WTC11 (cell line): ENCODE data around the gene STK24. TPM values are rescaled to one million over a fixed set of nuclear protein-coding genes. Genes with fewer than 3 reads are reported as not detected.

Source experiments
- ATAC-seq: fragments of 200-7000 bp; cut with Tn5 transposase; 2 replicates; pipeline ENCODE4 v1.10.0; 2021; ENCODE audit warnings: mild to moderate bottlenecking, moderate library complexity
- CTCF ChIA-PET: fragments of 300-600 bp; sonication (Branson Sonifier 250); formaldehyde crosslinking; loops from one replicate; lab custom pipeline; 2021; ENCODE audit warnings: antibody characterized with exemption; lab: Charles Lee
- POLR2A ChIA-PET: fragments of 350-600 bp; sonication (Branson Sonifier 250); formaldehyde crosslinking; loops from one replicate; lab custom pipeline; 2021; ENCODE audit warnings: antibody characterized with exemption; lab: Charles Lee
- DNase-seq: peaks from one replicate; pipeline ENCODE4 v3.0.0; 2021; ENCODE audit warnings: low spot score
- H3K27ac Mint-ChIP-seq: 2 replicates; pipeline ENCODE4 v1.8.0; 2021; ENCODE audit warnings: mixed read lengths
- H3K27me3 Mint-ChIP-seq: 2 replicates; pipeline ENCODE4 v1.8.0; 2021; ENCODE audit warnings: low read depth, mild to moderate bottlenecking, moderate library complexity, mixed read lengths
- H3K36me3 Mint-ChIP-seq: 2 replicates; pipeline ENCODE4 v1.8.0; 2021; ENCODE audit warnings: mixed read lengths
- H3K4me1 Mint-ChIP-seq: 2 replicates; pipeline ENCODE4 v1.8.0; 2022; ENCODE audit warnings: mixed read lengths
- H3K4me3 Mint-ChIP-seq: 2 replicates; pipeline ENCODE4 v1.8.0; 2021; ENCODE audit warnings: mild to moderate bottlenecking, moderate library complexity, mixed read lengths
- H3K9me3 Mint-ChIP-seq: 2 replicates; pipeline ENCODE4 v1.8.0; 2021; ENCODE audit warnings: mixed read lengths
- AR ChIP-seq: fragments of 250-450 bp; sonication (Bioruptor Pico); IDR thresholded peaks from 2 replicates; pipeline ENCODE4 v1.9.0; 2021; ENCODE audit warnings: mild to moderate bottlenecking
- FOXP1 ChIP-seq: sonication (generic); formaldehyde crosslinking; IDR thresholded peaks from 2 replicates; pipeline ENCODE4 v1.8.0; 2022; ENCODE audit warnings: missing genetic modification reagents, mild to moderate bottlenecking, moderate library complexity, borderline replicate concordance
- FOXP4 ChIP-seq: sonication (generic); formaldehyde crosslinking; IDR thresholded peaks from 2 replicates; pipeline ENCODE4 v1.8.0; 2022; ENCODE audit warnings: mild to moderate bottlenecking, missing genetic modification reagents
- GTF2I ChIP-seq: fragments of 250-450 bp; sonication (Bioruptor Pico); conservative IDR thresholded peaks from 2 replicates; pipeline ENCODE4 v1.4.0; 2021; ENCODE audit warnings: mild to moderate bottlenecking
- JUN ChIP-seq: sonication (generic); formaldehyde crosslinking; IDR thresholded peaks from 2 replicates; pipeline ENCODE4 v1.8.0; 2023; ENCODE audit warnings: mild to moderate bottlenecking, missing genetic modification reagents
- KAT7 ChIP-seq: sonication (generic); formaldehyde crosslinking; IDR thresholded peaks from 2 replicates; pipeline ENCODE4 v1.8.1; 2023; ENCODE audit warnings: missing genetic modification reagents, mild to moderate bottlenecking, borderline replicate concordance
- MYBL2 ChIP-seq: sonication (generic); formaldehyde crosslinking; IDR thresholded peaks from 2 replicates; pipeline ENCODE4 v1.8.1; 2023; ENCODE audit warnings: mild to moderate bottlenecking, moderate library complexity, missing genetic modification reagents
- TEAD1 ChIP-seq: sonication (generic); formaldehyde crosslinking; IDR thresholded peaks from 2 replicates; pipeline ENCODE4 v1.8.0; 2022; ENCODE audit warnings: mild to moderate bottlenecking, missing genetic modification reagents
- TEAD4 ChIP-seq: sonication (generic); formaldehyde crosslinking; IDR thresholded peaks from 2 replicates; pipeline ENCODE4 v1.8.0; 2022; ENCODE audit warnings: mild to moderate bottlenecking, missing genetic modification reagents
- TP53 ChIP-seq: sonication (generic); formaldehyde crosslinking; IDR thresholded peaks from 2 replicates; pipeline ENCODE4 v1.8.1; 2023; ENCODE audit warnings: mild to moderate bottlenecking, missing genetic modification reagents
- USF1 ChIP-seq: sonication (generic); formaldehyde crosslinking; IDR thresholded peaks from 2 replicates; pipeline ENCODE4 v1.8.0; 2022; ENCODE audit warnings: mild to moderate bottlenecking, missing genetic modification reagents
- ZNF317 ChIP-seq: sonication (generic); formaldehyde crosslinking; IDR thresholded peaks from 2 replicates; pipeline ENCODE4 v1.8.1; 2023; ENCODE audit warnings: low read depth, mild to moderate bottlenecking, moderate library complexity, missing genetic modification reagents, borderline replicate concordance
- total RNA-seq: library from RNA; stranded (reverse); gene quantifications from 3 replicates; pipeline ENCODE4 v1.2.3, GENCODE V29; 2021
- TF ChIP-seq, protein P1 (sequence below): fragments of 200-600 bp; IDR thresholded peaks from 2 replicates; pipeline ENCODE4 v1.8.0; 2022; ENCODE audit warnings: antibody characterized with exemption
- TF ChIP-seq, protein P2 (sequence below): sonication (generic); formaldehyde crosslinking; IDR thresholded peaks from 2 replicates; pipeline ENCODE4 v1.8.1; 2022; ENCODE audit warnings: mild to moderate bottlenecking, moderate library complexity, missing genetic modification reagents

Gene STK24
- total RNA-seq, 1 experiment from 2014 or later = 138 TPM

DNA sequence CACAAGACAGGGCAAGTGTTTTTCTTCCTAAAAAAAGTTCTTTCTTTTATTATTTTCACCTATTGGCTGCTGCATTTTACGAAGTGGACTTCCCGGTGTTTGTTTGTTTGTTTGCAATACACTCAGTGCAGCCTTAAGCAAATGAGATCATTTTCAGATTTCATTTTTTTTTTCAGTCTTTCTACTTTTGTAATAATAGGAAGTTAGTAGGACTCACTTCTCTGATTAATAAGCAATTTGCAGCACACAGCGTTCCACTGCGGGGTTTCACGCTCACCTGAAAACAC lies 128.3 kb downstream of the STK24 start:
- no peak overlapping the region for H3K4me3 Mint-ChIP-seq
- H3K36me3 Mint-ChIP-seq = peaks cover 41% of the 10 kb centered on the region
- DNase-seq (no peak), ATAC-seq (no peak)
- H3K4me1 Mint-ChIP-seq = peaks cover 37% of the 10 kb centered on the region
- CTCF ChIA-PET = interaction anchor here (0.6 to 4.4 kb wide), 45 partner anchors 9 to 593 kb away, joined by 3 to 67 read pairs (median 5); no protein-coding TSS in a partner anchor
- no peak for TF ChIP-seq MYBL2
- TF ChIP-seq, protein P1, sequence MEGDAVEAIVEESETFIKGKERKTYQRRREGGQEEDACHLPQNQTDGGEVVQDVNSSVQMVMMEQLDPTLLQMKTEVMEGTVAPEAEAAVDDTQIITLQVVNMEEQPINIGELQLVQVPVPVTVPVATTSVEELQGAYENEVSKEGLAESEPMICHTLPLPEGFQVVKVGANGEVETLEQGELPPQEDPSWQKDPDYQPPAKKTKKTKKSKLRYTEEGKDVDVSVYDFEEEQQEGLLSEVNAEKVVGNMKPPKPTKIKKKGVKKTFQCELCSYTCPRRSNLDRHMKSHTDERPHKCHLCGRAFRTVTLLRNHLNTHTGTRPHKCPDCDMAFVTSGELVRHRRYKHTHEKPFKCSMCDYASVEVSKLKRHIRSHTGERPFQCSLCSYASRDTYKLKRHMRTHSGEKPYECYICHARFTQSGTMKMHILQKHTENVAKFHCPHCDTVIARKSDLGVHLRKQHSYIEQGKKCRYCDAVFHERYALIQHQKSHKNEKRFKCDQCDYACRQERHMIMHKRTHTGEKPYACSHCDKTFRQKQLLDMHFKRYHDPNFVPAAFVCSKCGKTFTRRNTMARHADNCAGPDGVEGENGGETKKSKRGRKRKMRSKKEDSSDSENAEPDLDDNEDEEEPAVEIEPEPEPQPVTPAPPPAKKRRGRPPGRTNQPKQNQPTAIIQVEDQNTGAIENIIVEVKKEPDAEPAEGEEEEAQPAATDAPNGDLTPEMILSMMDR = 0 out of 2 replicates have a peak, but pooled peaks have one; percentile 10
- POLR2A ChIA-PET = no interaction called here
- no peaks in the 10 kb centered on the region for H3K9me3 Mint-ChIP-seq
- H3K27me3 Mint-ChIP-seq = no peaks in the 10 kb centered on the region
- peak overlapping the region; percentile 85; the same call in 1 of the 2 replicates for H3K27ac Mint-ChIP-seq

DNA sequence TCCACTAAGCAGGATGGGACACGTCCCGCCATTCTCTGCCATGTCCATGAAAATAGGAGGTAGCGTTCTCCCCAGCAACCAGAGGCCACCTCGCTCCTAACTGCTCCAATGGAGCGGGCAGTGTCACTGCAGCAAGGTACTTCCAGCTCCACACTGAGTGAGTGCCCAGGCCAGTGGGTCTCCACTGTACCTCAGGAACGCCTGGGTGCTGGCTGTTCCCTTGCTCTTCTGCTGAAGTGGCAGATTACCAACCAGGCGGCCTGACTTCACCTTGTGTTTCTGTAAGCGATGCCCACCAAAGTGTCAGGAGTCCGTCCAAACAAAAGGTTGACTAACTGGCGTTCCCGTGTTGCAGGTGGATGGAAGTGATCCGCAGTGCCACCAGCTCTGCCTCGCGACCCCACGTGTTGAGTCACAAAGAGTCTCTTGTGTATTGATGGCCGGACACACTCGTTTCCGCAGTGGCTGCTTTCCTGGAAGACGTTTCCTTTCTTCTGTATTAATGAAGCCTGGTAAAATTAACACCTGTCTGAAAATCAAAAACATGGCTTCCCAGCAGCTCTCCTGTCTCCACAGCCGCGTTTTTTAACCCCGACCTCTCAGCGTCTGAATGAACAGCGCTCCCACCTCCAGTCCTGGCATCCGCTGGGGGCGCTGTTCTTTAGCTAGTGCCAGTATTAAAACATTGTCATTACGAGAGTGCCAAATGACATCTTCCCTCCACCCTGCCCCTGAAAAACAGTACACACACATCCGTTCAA lies 128.8 kb downstream of the STK24 start:
- peak overlapping the region; percentile 30; the same call in 1 of the 2 replicates for H3K27ac Mint-ChIP-seq
- CTCF ChIA-PET = interaction anchor here (0.6 to 4.4 kb wide), 55 partner anchors 9 to 592 kb away, joined by 3 to 67 read pairs (median 4); no protein-coding TSS in a partner anchor
- ATAC-seq = peak; percentile 21

GRCh38 chr13:98447130-98447529 lies 129.8 kb downstream of the STK24 start:
- POLR2A ChIA-PET = interaction anchor here (0.7 kb wide), 1 partner anchor 35 kb away, joined by 3 read pairs; no protein-coding TSS in a partner anchor
- H3K27ac Mint-ChIP-seq = 0 out of 2 replicates have a peak overlapping the region, but pooled peaks have one; percentile 27

More for the DNA sequence above, 128.8 kb downstream of the STK24 start:
- Mint-ChIP-seq H3K36me3 (peaks cover 39% of the 10 kb centered on the region), H3K27me3 (no peaks in the 10 kb centered on the region)
- POLR2A ChIA-PET = interaction anchor here (0.7 kb wide), 1 partner anchor 34 kb away, joined by 3 read pairs; no protein-coding TSS in a partner anchor
- TF ChIP-seq KAT7 (CRISPR knock-in tag) = no peak
- TF ChIP-seq, protein P1 = peak; percentile 78
- TF ChIP-seq, all 79 proteins: peak for 1
- Mint-ChIP-seq H3K4me1 (peaks cover 37% of the 10 kb centered on the region), H3K4me3 (no peak overlapping the region), H3K9me3 (no peaks in the 10 kb centered on the region)
- peak; percentile 78 for DNase-seq

DNA sequence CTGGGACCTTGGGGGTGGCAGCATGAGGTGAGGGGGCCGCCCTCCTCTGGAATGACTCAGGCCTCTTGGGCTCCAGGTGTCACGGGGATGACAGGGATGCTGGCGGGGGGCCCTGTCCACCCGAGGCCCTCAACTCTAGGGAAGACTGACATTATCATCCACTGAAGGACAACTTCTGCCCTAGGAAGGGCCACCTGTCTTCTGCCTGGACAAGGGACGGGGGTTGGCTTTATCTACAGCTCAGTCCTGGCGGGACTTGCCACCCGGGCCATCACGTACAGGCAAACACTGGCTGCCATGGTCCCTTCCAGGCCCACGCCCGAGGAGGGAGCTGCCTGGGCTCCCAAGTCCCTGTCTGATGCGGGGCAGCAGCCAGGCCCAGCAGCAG lies 130.7 kb downstream of the STK24 start:
- no peaks in the 10 kb centered on the region for H3K9me3 Mint-ChIP-seq
- peak overlapping the region; percentile 49; the same call in 1 of the 2 replicates for H3K27ac Mint-ChIP-seq
- no peaks in the 10 kb centered on the region for H3K27me3 Mint-ChIP-seq
- CTCF ChIA-PET = interaction anchor here (0.7 to 4.4 kb wide), 13 partner anchors 9 to 572 kb away, joined by 3 to 67 read pairs (median 11); partner anchors contain the start of gene STK24
- POLR2A ChIA-PET = no interaction called here
- DNase-seq (no peak), ATAC-seq (no peak)
- no peak overlapping the region for H3K4me3 Mint-ChIP-seq
- peaks cover 27% of the 10 kb centered on the region for H3K4me1 Mint-ChIP-seq
- H3K36me3 Mint-ChIP-seq = peaks cover 28% of the 10 kb centered on the region
- TF ChIP-seq AR (no peak), JUN (no peak), GTF2I (CRISPR knock-in tag) (no peak), FOXP4 (CRISPR knock-in tag) (no peak), TP53 (no peak), USF1 (CRISPR knock-in tag) (no peak), TEAD1 (no peak), ZNF317 (CRISPR knock-in tag) (no peak), FOXP1 (CRISPR knock-in tag) (no peak), TEAD4 (no peak)

More at GRCh38 chr13:98447130-98447529, 129.8 kb downstream of the STK24 start:
- Mint-ChIP-seq H3K9me3 (no peaks in the 10 kb centered on the region), H3K27me3 (no peaks in the 10 kb centered on the region), H3K4me3 (no peak overlapping the region), H3K4me1 (peaks cover 36% of the 10 kb centered on the region), H3K36me3 (peaks cover 32% of the 10 kb centered on the region)
- CTCF ChIA-PET = interaction anchor here (1.1 to 4.4 kb wide), 9 partner anchors 16 to 235 kb away, joined by 4 to 67 read pairs (median 8); no protein-coding TSS in a partner anchor
- no peak for DNase-seq
- TF ChIP-seq, protein P2, sequence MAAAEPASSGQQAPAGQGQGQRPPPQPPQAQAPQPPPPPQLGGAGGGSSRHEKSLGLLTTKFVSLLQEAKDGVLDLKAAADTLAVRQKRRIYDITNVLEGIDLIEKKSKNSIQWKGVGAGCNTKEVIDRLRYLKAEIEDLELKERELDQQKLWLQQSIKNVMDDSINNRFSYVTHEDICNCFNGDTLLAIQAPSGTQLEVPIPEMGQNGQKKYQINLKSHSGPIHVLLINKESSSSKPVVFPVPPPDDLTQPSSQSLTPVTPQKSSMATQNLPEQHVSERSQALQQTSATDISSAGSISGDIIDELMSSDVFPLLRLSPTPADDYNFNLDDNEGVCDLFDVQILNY (CRISPR knock-in tag) = no peak
- ATAC-seq = no peak
